GM12874 (cell line): ENCODE results near the gene TCEA3.

Experiments
- CTCF ChIP-seq: IDR thresholded peaks from 2 replicates; pipeline ENCODE4 v1.5.1; 2011; ENCODE audit warnings: low read depth, mild to moderate bottlenecking, control low read depth, low read length, moderate library complexity; ENCODE audit not compliant: insufficient read depth

Gene TCEA3

DNA sequence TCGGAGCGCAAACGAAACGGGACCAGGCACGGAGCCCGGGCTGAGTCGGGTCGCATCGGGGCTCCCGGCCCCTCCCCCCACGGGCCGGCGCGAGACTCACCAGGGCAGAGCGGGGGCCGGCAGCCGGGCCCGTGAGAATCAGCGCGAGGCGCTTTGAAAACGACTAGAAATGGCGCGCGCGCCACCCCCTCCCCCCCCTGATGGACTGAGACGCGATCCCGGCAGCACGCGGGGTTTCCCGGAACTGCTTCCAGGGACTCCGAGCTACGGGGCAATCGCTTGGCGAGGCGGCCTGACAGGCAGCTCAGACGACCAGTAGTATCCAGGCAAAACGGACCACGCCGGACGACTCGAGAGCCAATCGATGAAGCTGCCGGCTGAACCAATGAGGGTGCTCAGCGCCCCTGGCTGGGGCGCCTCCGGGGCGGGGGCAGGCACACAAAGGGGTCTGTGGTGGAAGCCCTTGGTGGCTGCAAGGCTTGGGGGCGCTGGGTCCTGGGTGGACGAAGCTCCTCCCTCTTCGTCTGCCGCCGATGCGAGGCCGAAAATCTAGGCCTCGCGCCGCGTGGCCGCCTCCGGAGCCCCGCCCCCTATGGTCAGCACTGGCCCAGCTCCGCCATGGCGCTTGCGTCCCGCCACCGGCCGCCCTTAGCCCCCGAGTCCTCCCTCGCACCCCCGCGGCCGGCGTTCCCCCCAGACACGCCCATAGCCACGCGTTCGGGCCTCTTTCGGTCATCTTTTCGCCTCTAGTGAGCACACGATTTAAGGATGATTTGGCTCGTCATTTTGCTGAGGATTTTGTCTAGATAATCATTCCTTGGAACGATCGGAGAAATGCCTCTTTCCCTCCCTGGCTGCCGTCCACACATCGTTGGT is 80.2 kb downstream of the TCEA3 start, which contains the start of gene HNRNPR:
HNRNPR (minus strand) TSS at position 174 of the 876 bp plus-strand sequence. CDS start 3,276 bp downstream, outside the sequence.
- 0 out of 2 replicates have a peak, but pooled peaks have one; percentile 3 for TF ChIP-seq CTCF

DNA sequence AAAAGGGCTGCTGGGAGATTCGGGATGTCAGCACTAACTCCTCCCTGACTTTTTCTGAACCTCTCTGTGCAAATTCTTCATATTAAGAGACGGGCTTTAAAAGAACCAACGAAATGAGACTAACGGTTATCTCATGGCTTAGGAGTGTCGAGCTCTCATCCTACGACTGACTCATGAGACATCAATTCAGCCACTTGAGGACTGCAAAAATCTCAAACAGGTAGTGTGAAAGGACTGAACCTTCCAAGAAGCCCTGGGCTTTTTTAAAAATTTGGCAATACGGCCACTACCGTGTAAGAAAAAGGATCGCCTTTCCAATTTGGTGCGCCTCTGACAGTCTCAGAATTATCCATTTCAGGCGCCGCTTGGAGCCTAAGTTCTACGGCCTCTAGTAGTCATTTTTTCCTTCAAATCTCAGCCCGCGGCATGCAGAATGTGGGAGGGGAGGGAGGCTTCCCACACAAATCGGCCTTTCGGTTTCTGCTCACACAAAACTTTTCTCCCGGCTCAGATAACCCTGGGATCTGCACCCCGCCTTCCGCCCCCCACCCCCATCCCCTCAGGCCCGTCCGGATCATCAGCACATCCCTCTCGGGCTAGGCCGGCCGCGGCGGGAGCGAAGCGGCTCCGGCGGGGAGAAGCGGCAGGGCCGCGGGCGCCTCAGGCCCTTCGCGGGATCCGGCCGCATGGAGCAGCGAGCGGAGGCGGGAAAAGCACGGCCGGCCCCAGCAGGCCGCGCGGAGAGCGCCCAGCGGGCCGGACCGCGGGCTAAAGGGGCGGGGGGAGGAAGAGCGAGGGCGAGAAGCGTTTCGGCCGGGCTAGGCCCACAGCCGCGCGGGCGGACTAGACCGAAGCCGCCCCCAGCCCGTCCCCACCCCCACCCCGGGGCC is 81.1 kb downstream of the TCEA3 start:
- TF ChIP-seq CTCF = no peak

- no peak for TF ChIP-seq CTCF
These were observed 82.4 kb downstream of the TCEA3 start for GRCh38 chr1:23341931-23342692.

DNA sequence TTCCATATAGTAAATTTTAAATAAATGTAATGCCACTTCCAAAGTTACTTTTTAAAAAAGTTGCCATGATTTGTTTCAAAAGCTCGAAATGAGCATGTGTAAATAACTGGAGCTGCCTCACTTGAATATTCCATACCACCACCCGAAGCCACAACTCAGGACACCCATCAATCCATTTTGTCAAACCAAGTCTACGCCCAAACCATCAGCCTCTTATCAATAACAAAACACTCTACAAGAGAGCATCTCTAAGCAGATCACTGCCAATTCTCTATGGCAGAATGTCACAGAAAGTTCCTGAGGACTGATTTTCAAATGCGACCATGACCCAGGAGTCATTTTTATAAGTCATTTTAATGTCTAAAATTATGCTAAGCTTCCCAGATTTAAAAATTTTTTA is 84.9 kb downstream of the TCEA3 start:
- TF ChIP-seq CTCF = no peak

GRCh38 chr1:23337869-23338268 is 86.7 kb downstream of the TCEA3 start:
- TF ChIP-seq CTCF = no peak

DNA sequence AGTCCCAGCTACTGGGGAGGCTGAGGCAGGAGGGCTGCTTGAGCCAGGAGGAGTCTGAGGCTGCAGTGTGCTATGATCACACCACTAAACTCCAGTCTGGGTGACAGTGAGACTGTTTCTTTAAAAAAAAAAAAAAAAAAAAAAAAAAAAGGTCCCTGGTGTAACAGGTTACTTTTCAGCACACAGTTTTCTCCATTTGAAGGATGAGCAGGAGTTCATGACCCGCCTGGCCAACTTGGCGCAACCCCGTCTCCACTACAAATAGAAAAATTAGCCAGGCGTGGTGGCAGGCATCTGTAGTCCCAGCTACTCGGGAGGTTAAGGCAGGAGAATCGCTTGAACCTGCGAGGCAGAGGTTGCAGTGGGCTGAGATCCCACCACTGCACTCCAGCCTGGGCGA is 92.8 kb downstream of the TCEA3 start:
- no peak for TF ChIP-seq CTCF
